NT2/D1 (cell line): ENCODE results near the gene IL1RAP.

Experiments used
- YY1 ChIP-seq: IDR thresholded peaks from 2 replicates; pipeline ENCODE4 v1.6.1; 2011; ENCODE audit not compliant: insufficient read length, insufficient read depth
- ZNF274 ChIP-seq: IDR thresholded peaks from 2 replicates; pipeline ENCODE4 v1.6.1; 2011; ENCODE audit warnings: mild to moderate bottlenecking, low read depth, low read length

DNA sequence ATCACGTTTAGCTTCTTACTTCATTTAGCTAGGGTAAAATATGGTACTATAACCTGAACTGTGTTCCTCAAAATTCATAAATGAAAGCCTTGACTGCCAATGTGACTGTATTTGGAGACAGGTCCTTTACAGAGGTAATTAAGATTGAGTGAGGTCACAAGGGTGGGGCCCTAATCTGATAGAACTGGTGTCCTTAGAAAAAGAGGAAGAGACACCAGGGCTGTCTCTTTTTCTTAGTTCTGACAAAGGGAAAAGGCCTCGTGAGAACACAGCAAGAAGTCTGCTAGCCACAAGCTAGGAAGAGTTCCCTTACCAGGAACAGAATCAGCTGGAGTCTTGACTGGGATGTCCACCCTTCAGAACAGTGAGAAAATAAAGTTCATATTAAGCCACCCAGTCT lies 185.9 kb downstream of the IL1RAP start:
- TF ChIP-seq ZNF274 (no peak), YY1 (no peak)
